Trophoblast cell (in vitro differentiated cells and primary cell): Measurements from ENCODE around the gene B3GAT2.

Experiments used
- DNase-seq, 2 donors: peaks; one replicate each; pipeline ENCODE4 v3.0.0-alpha.2; 2016
- H2AFZ ChIP-seq: 2 replicates; pipeline ENCODE4 v1.6.1; 2013; ENCODE audit warnings: low read length, moderate library complexity, mild to moderate bottlenecking; ENCODE audit not compliant: insufficient read depth, poor library complexity
- H2AK5ac ChIP-seq: 2 replicates; pipeline ENCODE4 v1.6.1; 2013; ENCODE audit warnings: mild to moderate bottlenecking, low read length
- H2BK120ac ChIP-seq: 2 replicates; pipeline ENCODE4 v1.6.1; 2013; ENCODE audit warnings: low read length, mild to moderate bottlenecking, moderate library complexity; ENCODE audit not compliant: insufficient read depth, poor library complexity
- H2BK12ac ChIP-seq: 2 replicates; pipeline ENCODE4 v1.6.1; 2013; ENCODE audit warnings: mild to moderate bottlenecking, low read length, moderate library complexity
- H2BK5ac ChIP-seq: 2 replicates; pipeline ENCODE4 v1.6.1; 2013; ENCODE audit warnings: low read length, low read depth, moderate library complexity, mild to moderate bottlenecking; ENCODE audit not compliant: poor library complexity
- H3K14ac ChIP-seq: 2 replicates; pipeline ENCODE4 v1.6.1; 2013; ENCODE audit warnings: mild to moderate bottlenecking, low read length
- H3K18ac ChIP-seq: 2 replicates; pipeline ENCODE4 v1.6.1; 2013; ENCODE audit warnings: mild to moderate bottlenecking, low read length
- H3K23ac ChIP-seq: 2 replicates; pipeline ENCODE4 v1.6.1; 2013; ENCODE audit warnings: low read length
- H3K27ac ChIP-seq: 2 replicates; pipeline ENCODE4 v1.5.1; 2013; ENCODE audit warnings: low read depth, mild to moderate bottlenecking, inconsistent platforms, low read length, moderate library complexity
- H3K27me3 ChIP-seq: 2 replicates; pipeline ENCODE4 v1.6.1; 2013; ENCODE audit warnings: inconsistent platforms, mild to moderate bottlenecking, low read length, moderate library complexity; ENCODE audit not compliant: insufficient read depth
- H3K36me3 ChIP-seq, 2 experiments: 1 replicate in 1 of 2; 2 replicates in 1 of 2; pipeline ENCODE4 v1.6.1; 2013; ENCODE audit warnings: low read length in 2 of 2, mild to moderate bottlenecking in 2 of 2, moderate library complexity in 1 of 2; ENCODE audit not compliant: insufficient read depth in 2 of 2, control insufficient read depth in 1 of 2
- H3K4ac ChIP-seq: 2 replicates; pipeline ENCODE4 v1.6.1; 2013; ENCODE audit warnings: low read depth, mild to moderate bottlenecking, low read length, moderate library complexity
- H3K4me1 ChIP-seq, 2 experiments: 1 replicate in 1 of 2; 2 replicates in 1 of 2; pipeline ENCODE4 v1.6.1; 2013; ENCODE audit warnings: low read length in 2 of 2, mild to moderate bottlenecking in 2 of 2, moderate library complexity in 1 of 2; ENCODE audit not compliant: insufficient read depth in 2 of 2, control insufficient read depth in 1 of 2
- H3K4me2 ChIP-seq: 2 replicates; pipeline ENCODE4 v1.6.1; 2013; ENCODE audit warnings: inconsistent platforms, mild to moderate bottlenecking, low read length, moderate library complexity
- H3K4me3 ChIP-seq: 2 replicates; pipeline ENCODE4 v1.5.1; 2013; ENCODE audit warnings: mild to moderate bottlenecking, low read depth, low read length, inconsistent platforms
- H3K79me1 ChIP-seq: one replicate; pipeline ENCODE4 v1.6.1; 2013; ENCODE audit warnings: low read length
- H3K79me2 ChIP-seq: 2 replicates; pipeline ENCODE4 v1.6.1; 2013; ENCODE audit warnings: low read length, mild to moderate bottlenecking; ENCODE audit not compliant: control insufficient read depth, insufficient read depth, poor library complexity
- H3K9ac ChIP-seq: 2 replicates; pipeline ENCODE4 v1.6.1; 2013; ENCODE audit warnings: mild to moderate bottlenecking, low read length
- H3K9me3 ChIP-seq: 2 replicates; pipeline ENCODE4 v1.6.1; 2013; ENCODE audit warnings: low read depth, mild to moderate bottlenecking, control low read depth, inconsistent platforms, low read length; ENCODE audit not compliant: insufficient read depth
- H4K12ac ChIP-seq: 2 replicates; pipeline ENCODE4 v1.6.1; 2013; ENCODE audit warnings: low read depth, mild to moderate bottlenecking, low read length, moderate library complexity
- H4K8ac ChIP-seq: 2 replicates; pipeline ENCODE4 v1.6.1; 2013; ENCODE audit warnings: low read depth, mild to moderate bottlenecking, low read length, moderate library complexity
- H4K91ac ChIP-seq: one replicate; pipeline ENCODE4 v1.6.1; 2013; ENCODE audit warnings: low read depth, mild to moderate bottlenecking, low read length, moderate library complexity
- WGBS: extraction: QIAGEN DNeasy Blood & Tissue Kit; methylation state at CpG from one replicate; pipeline ENCODE4 v1.1.7; 2013; ENCODE audit warnings: missing lambda C conversion rate; ENCODE audit not compliant: insufficient read length, insufficient coverage; ENCODE audit errors: extremely low coverage; 5-methylcytosine and 5-hydroxymethylcytosine counted together

Gene B3GAT2

GRCh38 chr6:70901324-70901723, 55.5 kb downstream of the B3GAT2 start:
- Histone ChIP-seq H4K91ac (no peak overlapping the region), H3K79me1 (no peaks in the 10 kb centered on the region), H2BK5ac (no peak overlapping the region), H2AK5ac (no peak overlapping the region), H3K27ac (no peak overlapping the region), H3K18ac (no peak overlapping the region), H2AFZ (no peak overlapping the region), H3K14ac (no peak overlapping the region), H2BK120ac (no peak overlapping the region), H3K36me3 (no peaks in the 10 kb centered on the region), H3K4me3 (no peak overlapping the region), H3K4me2 (no peak overlapping the region), H4K12ac (no peak overlapping the region), H3K27me3 (no peaks in the 10 kb centered on the region), H3K9ac (no peak overlapping the region), H3K4me1 (no peaks in the 10 kb centered on the region), H3K9me3 (no peaks in the 10 kb centered on the region), H3K23ac (no peak overlapping the region), H3K4ac (no peak overlapping the region), H3K79me2 (no peaks in the 10 kb centered on the region), H2BK12ac (no peak overlapping the region), H4K8ac (no peak overlapping the region)
- peak in 1 of 2 donors; percentile 33 for DNase-seq
- WGBS: no CpG with 5 or more reads among the region's 3 CpGs

GRCh38 chr6:70900047-70900446, 56.8 kb downstream of the B3GAT2 start:
- Histone ChIP-seq H3K18ac (no peak overlapping the region), H3K27ac (no peak overlapping the region), H2AK5ac (no peak overlapping the region), H3K9me3 (no peaks in the 10 kb centered on the region), H3K36me3 (no peaks in the 10 kb centered on the region), H3K4me3 (no peak overlapping the region), H3K9ac (no peak overlapping the region), H3K79me1 (no peaks in the 10 kb centered on the region), H4K91ac (no peak overlapping the region), H2BK5ac (no peak overlapping the region), H4K12ac (no peak overlapping the region), H2BK12ac (no peak overlapping the region), H3K14ac (no peak overlapping the region), H4K8ac (no peak overlapping the region), H3K4me1 (peaks cover 0 to 3% of the 10 kb centered on the region in 2 experiments), H2AFZ (no peak overlapping the region), H3K27me3 (no peaks in the 10 kb centered on the region), H3K79me2 (no peaks in the 10 kb centered on the region), H2BK120ac (no peak overlapping the region), H3K23ac (no peak overlapping the region), H3K4me2 (no peak overlapping the region), H3K4ac (no peak overlapping the region)
- DNase-seq: no peak
- no CpG with 5 or more reads among the region's 2 CpGs for WGBS

- WGBS: no CpG with 5 or more reads among the region's 12 CpGs
- Histone ChIP-seq H3K27ac (no peak overlapping the region), H2BK12ac (no peak overlapping the region), H3K4me2 (no peak overlapping the region), H3K4me3 (no peak overlapping the region), H3K18ac (no peak overlapping the region), H4K91ac (no peak overlapping the region), H3K27me3 (no peaks in the 10 kb centered on the region), H3K79me2 (no peaks in the 10 kb centered on the region), H2BK120ac (no peak overlapping the region), H3K23ac (no peak overlapping the region), H4K12ac (no peak overlapping the region), H2AK5ac (no peak overlapping the region), H3K9me3 (no peaks in the 10 kb centered on the region), H3K4ac (no peak overlapping the region), H2BK5ac (no peak overlapping the region), H3K36me3 (no peaks in the 10 kb centered on the region), H3K4me1 (peaks cover 0 to 3% of the 10 kb centered on the region in 2 experiments), H2AFZ (no peak overlapping the region), H3K9ac (no peak overlapping the region), H3K14ac (no peak overlapping the region), H4K8ac (no peak overlapping the region), H3K79me1 (no peaks in the 10 kb centered on the region)
- DNase-seq: no peak
Observed at GRCh38 chr6:70894001-70894400, 62.9 kb downstream of the B3GAT2 start.

GRCh38 chr6:70889270-70889669, 67.6 kb downstream of the B3GAT2 start:
- WGBS: no CpG with 5 or more reads among the region's 7 CpGs

More at GRCh38 chr6:70889270-70889669, 67.6 kb downstream of the B3GAT2 start:
- H4K8ac ChIP-seq: no peak overlapping the region
- H3K9me3 ChIP-seq: no peaks in the 10 kb centered on the region
- no peaks in the 10 kb centered on the region for H3K79me2 ChIP-seq
- no peak for DNase-seq
- no peaks in the 10 kb centered on the region for H3K79me1 ChIP-seq
- H2BK120ac ChIP-seq: no peak overlapping the region
- H3K27me3 ChIP-seq: no peaks in the 10 kb centered on the region
- H2BK12ac ChIP-seq: no peak overlapping the region
- no peak overlapping the region for H2AFZ ChIP-seq
- H3K18ac ChIP-seq: no peak overlapping the region
- H2AK5ac ChIP-seq: no peak overlapping the region
- H3K14ac ChIP-seq: no peak overlapping the region
- H3K4me1 ChIP-seq: no peaks in the 10 kb centered on the region
- no peak overlapping the region for H4K91ac ChIP-seq
- H3K36me3 ChIP-seq: no peaks in the 10 kb centered on the region
- no peak overlapping the region for H3K23ac ChIP-seq
- H3K4me3 ChIP-seq: no peak overlapping the region
- no peak overlapping the region for H3K4me2 ChIP-seq
- H2BK5ac ChIP-seq: no peak overlapping the region
- H4K12ac ChIP-seq: no peak overlapping the region
- no peak overlapping the region for H3K9ac ChIP-seq
- H3K27ac ChIP-seq: no peak overlapping the region
- H3K4ac ChIP-seq: no peak overlapping the region
